Adrenal gland (tissue), 5 donors: Measurements from ENCODE around the gene PDCD10.

Experiments
- POLR2A ChIP-seq, 2 donors: fragments of 450-650 bp; IDR thresholded peaks; one replicate each; pipeline ENCODE4 v1.6.1; 2017; ENCODE audit warnings: antibody characterized with exemption in 2 of 2, mild to moderate bottlenecking in 2 of 2, moderate library complexity in 1 of 2
- TF ChIP-seq, protein P1 (sequence below), 6 experiments: fragments of 450-650 bp in 4 of 6; fragments of 200-600 bp in 2 of 6; sonication (generic) in 1 of 6; IDR thresholded peaks; 1 replicate in 5 of 6; 2 replicates in 1 of 6; pipeline versions ENCODE4 v1.5.1 to v1.8.0; 2016 to 2021; ENCODE audit warnings: antibody characterized with exemption in 6 of 6, mild to moderate bottlenecking in 2 of 6, moderate library complexity in 1 of 6
- donor health status: DM: no; HTN: no; CAD: no.

DNA sequence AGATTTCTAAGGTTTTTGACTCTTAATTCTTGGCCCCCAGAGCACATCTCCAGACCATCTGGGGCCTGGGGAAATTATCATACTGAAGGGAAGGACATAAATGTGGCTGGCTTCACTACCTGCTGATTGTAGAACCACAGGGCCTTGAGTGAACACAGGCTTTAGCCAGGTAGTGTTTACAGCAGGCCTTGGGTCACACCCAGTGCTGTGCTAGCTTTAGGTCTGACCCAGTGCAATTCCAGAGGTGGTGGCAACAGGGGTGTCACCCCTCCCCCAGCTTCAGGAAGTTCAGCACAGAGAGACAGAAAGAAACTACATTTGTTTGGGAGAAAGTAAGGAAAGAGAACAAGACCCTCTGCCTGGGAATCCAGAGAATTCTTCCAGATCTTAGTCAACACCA is 24.1 kb downstream of the PDCD10 start:
- TF ChIP-seq, protein P1, sequence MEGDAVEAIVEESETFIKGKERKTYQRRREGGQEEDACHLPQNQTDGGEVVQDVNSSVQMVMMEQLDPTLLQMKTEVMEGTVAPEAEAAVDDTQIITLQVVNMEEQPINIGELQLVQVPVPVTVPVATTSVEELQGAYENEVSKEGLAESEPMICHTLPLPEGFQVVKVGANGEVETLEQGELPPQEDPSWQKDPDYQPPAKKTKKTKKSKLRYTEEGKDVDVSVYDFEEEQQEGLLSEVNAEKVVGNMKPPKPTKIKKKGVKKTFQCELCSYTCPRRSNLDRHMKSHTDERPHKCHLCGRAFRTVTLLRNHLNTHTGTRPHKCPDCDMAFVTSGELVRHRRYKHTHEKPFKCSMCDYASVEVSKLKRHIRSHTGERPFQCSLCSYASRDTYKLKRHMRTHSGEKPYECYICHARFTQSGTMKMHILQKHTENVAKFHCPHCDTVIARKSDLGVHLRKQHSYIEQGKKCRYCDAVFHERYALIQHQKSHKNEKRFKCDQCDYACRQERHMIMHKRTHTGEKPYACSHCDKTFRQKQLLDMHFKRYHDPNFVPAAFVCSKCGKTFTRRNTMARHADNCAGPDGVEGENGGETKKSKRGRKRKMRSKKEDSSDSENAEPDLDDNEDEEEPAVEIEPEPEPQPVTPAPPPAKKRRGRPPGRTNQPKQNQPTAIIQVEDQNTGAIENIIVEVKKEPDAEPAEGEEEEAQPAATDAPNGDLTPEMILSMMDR (IDR thresholded peaks at IDR 0.05) = no peak
- TF ChIP-seq POLR2A (IDR thresholded peaks at IDR 0.05) = no peak
